Hepatocyte (in vitro differentiated cells): ENCODE measurements around the gene SUMF1. TPM values are rescaled to one million over a fixed set of nuclear protein-coding genes. Genes with fewer than 3 reads are reported as not detected.
A peak's percentile ranks its signal among the peaks of the same experiment; 100 is the strongest.

Experiments
- DNase-seq: peaks from one replicate; pipeline ENCODE4 v3.0.0-alpha.2; 2016; ENCODE audit warnings: low spot score
- H2AFZ ChIP-seq: fragments of 200-600 bp; sonication (generic); 2 replicates; pipeline ENCODE4 v1.6.0; 2016; ENCODE audit warnings: antibody characterized with exemption, mild to moderate bottlenecking
- H3K27ac ChIP-seq: fragments of 200-600 bp; sonication (generic); 2 replicates; pipeline ENCODE4 v1.5.1; 2016; ENCODE audit warnings: mild to moderate bottlenecking
- H3K27me3 ChIP-seq: fragments of 200-600 bp; sonication (generic); 2 replicates; pipeline ENCODE4 v1.6.1; 2016
- H3K36me3 ChIP-seq: fragments of 200-600 bp; sonication (generic); replicated peaks from 2 replicates; pipeline ENCODE4 v1.5.1; 2016; ENCODE audit warnings: low read depth; ENCODE audit not compliant: insufficient read depth
- H3K4me1 ChIP-seq: fragments of 200-600 bp; sonication (generic); 2 replicates; pipeline ENCODE4 v1.5.1; 2016; ENCODE audit warnings: mild to moderate bottlenecking, moderate library complexity; ENCODE audit not compliant: insufficient read depth
- H3K4me2 ChIP-seq: fragments of 200-600 bp; sonication (generic); 2 replicates; pipeline ENCODE4 v1.6.0; 2016
- H3K4me3 ChIP-seq: fragments of 200-600 bp; sonication (generic); 2 replicates; pipeline ENCODE4 v1.5.1; 2016; ENCODE audit warnings: mild to moderate bottlenecking
- H3K79me2 ChIP-seq: fragments of 200-600 bp; sonication (generic); 2 replicates; pipeline ENCODE4 v1.6.0; 2017; ENCODE audit warnings: mild to moderate bottlenecking
- H3K9me2 ChIP-seq: fragments of 200-600 bp; sonication (generic); replicated peaks from 2 replicates; pipeline ENCODE4 v1.6.0; 2017; ENCODE audit warnings: mild to moderate bottlenecking; ENCODE audit not compliant: insufficient read depth
- H3K9me3 ChIP-seq: fragments of 200-600 bp; sonication (generic); 2 replicates; pipeline ENCODE4 v1.5.1; 2016; ENCODE audit warnings: low read depth, mild to moderate bottlenecking
- H4K20me1 ChIP-seq: fragments of 200-600 bp; sonication (generic); 2 replicates; pipeline ENCODE4 v1.6.0; 2016; ENCODE audit warnings: mild to moderate bottlenecking; ENCODE audit not compliant: insufficient read depth, poor library complexity, severe bottlenecking
- CTCF ChIP-seq: fragments of 200-600 bp; sonication (generic); IDR thresholded peaks from 2 replicates; pipeline ENCODE4 v1.5.1; 2016; ENCODE audit warnings: antibody characterized with exemption, mild to moderate bottlenecking; ENCODE audit not compliant: poor library complexity
- EZH2 ChIP-seq: fragments of 200-600 bp; sonication (generic); IDR thresholded peaks from 2 replicates; pipeline ENCODE4 v1.6.1; 2016; ENCODE audit warnings: antibody characterized with exemption, mild to moderate bottlenecking, borderline replicate concordance
- EZH2phosphoT487 ChIP-seq: fragments of 200-600 bp; sonication (generic); IDR thresholded peaks from one replicate; pipeline ENCODE4 v1.6.1; 2018; ENCODE audit warnings: antibody characterized with exemption, mild to moderate bottlenecking, low read depth, moderate library complexity; ENCODE audit not compliant: unreplicated experiment, severe bottlenecking
- WGBS: methylation state at CpG from one replicate; pipeline ENCODE4 v1.1.6; 2016; ENCODE audit warnings: low lambda C conversion rate; ENCODE audit errors: missing lambda C conversion rate; 5-methylcytosine and 5-hydroxymethylcytosine counted together
- polyA plus RNA-seq: library from polyadenylated mRNA; unstranded; fragments of >200 nt; fragmentation: Nextera tagmentation; extraction: Ambion mirVana; gene quantifications from 2 replicates; pipeline ENCODE4 v1.2.1, GENCODE V29; 2016
- total RNA-seq: library from RNA; depleted of rRNA; stranded (reverse); fragments of >200 nt; gene quantifications from 2 replicates; pipeline ENCODE4 v1.2.3, GENCODE V29; 2014

Gene SUMF1
- total and polyA plus RNA-seq, 2 experiments from 2014 or later: 55.5 to 59.0 TPM

DNA sequence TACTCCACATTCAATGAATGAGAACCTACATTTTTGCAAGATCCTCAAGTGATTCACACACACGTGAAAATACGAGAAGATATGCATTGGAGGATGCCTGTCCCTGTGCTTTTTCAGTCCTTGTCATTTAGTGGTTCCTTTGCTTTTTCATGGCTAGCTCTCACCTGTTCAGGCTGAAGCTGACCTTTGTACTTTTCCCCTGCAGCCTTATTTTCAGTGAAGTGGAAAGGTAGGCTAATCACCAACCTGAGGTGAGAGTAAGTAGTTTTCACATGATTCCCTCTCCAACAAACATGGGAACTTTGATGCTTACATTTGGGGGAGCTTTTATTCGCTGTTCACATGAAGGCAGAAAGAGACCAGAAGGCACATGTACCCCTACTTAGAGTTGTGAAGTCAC, 34.4 kb upstream of the SUMF1 start:
- Histone ChIP-seq H3K4me2 (peak overlapping the region; percentile 32), H3K27ac (peak overlapping the region; percentile 59), H2AFZ (no peak overlapping the region), H3K9me2 (no peaks in the 10 kb centered on the region), H3K79me2 (peaks cover 21% of the 10 kb centered on the region), H3K4me3 (no peak overlapping the region), H4K20me1 (no peaks in the 10 kb centered on the region), H3K4me1 (peaks cover 31% of the 10 kb centered on the region), H3K36me3 (no peaks in the 10 kb centered on the region), H3K9me3 (no peaks in the 10 kb centered on the region), H3K27me3 (no peaks in the 10 kb centered on the region)
- no peak for TF ChIP-seq CTCF
- DNase-seq: peak; percentile 43
- WGBS: 66% methylated on average over 3 of the region's 3 CpGs

- H2AFZ ChIP-seq: no peak overlapping the region
- no peak overlapping the region for H3K4me2 ChIP-seq
- H3K9me2 ChIP-seq: no peaks in the 10 kb centered on the region
- DNase-seq: no peak
- no peak for TF ChIP-seq CTCF
- TF ChIP-seq EZH2phosphoT487: no peak
- TF ChIP-seq EZH2: no peak
- no peaks in the 10 kb centered on the region for H4K20me1 ChIP-seq
- H3K27me3 ChIP-seq: no peaks in the 10 kb centered on the region
- H3K36me3 ChIP-seq: no peaks in the 10 kb centered on the region
- H3K79me2 ChIP-seq: peaks cover 20% of the 10 kb centered on the region
- H3K4me1 ChIP-seq: peaks cover 9% of the 10 kb centered on the region
- no peak overlapping the region for H3K27ac ChIP-seq
- H3K9me3 ChIP-seq: no peaks in the 10 kb centered on the region
- 78% methylated on average over 5 of the region's 5 CpGs for WGBS
- no peak overlapping the region for H3K4me3 ChIP-seq
These were observed 31.4 kb upstream of the SUMF1 start for GRCh38 chr3:4498446-4498845.

- H3K9me2 ChIP-seq: no peaks in the 10 kb centered on the region
- H2AFZ ChIP-seq: no peak overlapping the region
- no peak overlapping the region for H3K27ac ChIP-seq
- H3K4me3 ChIP-seq: no peak overlapping the region
- no peaks in the 10 kb centered on the region for H3K36me3 ChIP-seq
- no peaks in the 10 kb centered on the region for H3K27me3 ChIP-seq
- H4K20me1 ChIP-seq: no peaks in the 10 kb centered on the region
- no peak for TF ChIP-seq CTCF
- TF ChIP-seq EZH2: no peak
- no peak for TF ChIP-seq EZH2phosphoT487
- 33% methylated on average over 1 of the region's 1 CpG for WGBS
- DNase-seq: no peak
- no peaks in the 10 kb centered on the region for H3K9me3 ChIP-seq
- peaks cover 9% of the 10 kb centered on the region for H3K4me1 ChIP-seq
- peaks cover 20% of the 10 kb centered on the region for H3K79me2 ChIP-seq
- no peak overlapping the region for H3K4me2 ChIP-seq
These were observed 30.8 kb upstream of the SUMF1 start for GRCh38 chr3:4497843-4498324.

GRCh38 chr3:4497005-4497692, 30.1 kb upstream of the SUMF1 start:
- no peak overlapping the region for H2AFZ ChIP-seq
- TF ChIP-seq EZH2 (no peak), EZH2phosphoT487 (no peak), CTCF (no peak)
- WGBS: 75% methylated on average over 5 of the region's 5 CpGs

More at GRCh38 chr3:4497005-4497692, 30.1 kb upstream of the SUMF1 start:
- Histone ChIP-seq H3K9me2 (no peaks in the 10 kb centered on the region), H3K4me3 (no peak overlapping the region), H3K4me1 (peaks cover 6% of the 10 kb centered on the region), H3K9me3 (no peaks in the 10 kb centered on the region), H3K4me2 (peak overlapping the region; percentile 87), H3K27me3 (no peaks in the 10 kb centered on the region), H3K27ac (no peak overlapping the region), H4K20me1 (no peaks in the 10 kb centered on the region), H3K79me2 (peaks cover 16% of the 10 kb centered on the region), H3K36me3 (no peaks in the 10 kb centered on the region)
- no peak for DNase-seq
